Coronary artery (tissue), 2 donors: ENCODE measurements around the gene UNC79.

ENCODE experiments used
- DNase-seq: peaks from one replicate; pipeline ENCODE4 v3.0.0-alpha.2; 2017; ENCODE audit warnings: low spot score
- H3K27ac ChIP-seq, 2 donors: fragments of 200-600 bp; sonication (generic); one replicate each; pipeline ENCODE4 v1.5.1; 2016 to 2019
- H3K4me3 ChIP-seq: fragments of 200-600 bp; sonication (generic); 2 replicates; pipeline ENCODE4 v1.5.1; 2016; ENCODE audit warnings: mild to moderate bottlenecking, moderate library complexity
- TF ChIP-seq, protein P1 (sequence below): fragments of 200-600 bp; sonication (generic); IDR thresholded peaks from one replicate; pipeline ENCODE4 v1.5.1; 2019; ENCODE audit warnings: antibody characterized with exemption

UNC79 gene

DNA sequence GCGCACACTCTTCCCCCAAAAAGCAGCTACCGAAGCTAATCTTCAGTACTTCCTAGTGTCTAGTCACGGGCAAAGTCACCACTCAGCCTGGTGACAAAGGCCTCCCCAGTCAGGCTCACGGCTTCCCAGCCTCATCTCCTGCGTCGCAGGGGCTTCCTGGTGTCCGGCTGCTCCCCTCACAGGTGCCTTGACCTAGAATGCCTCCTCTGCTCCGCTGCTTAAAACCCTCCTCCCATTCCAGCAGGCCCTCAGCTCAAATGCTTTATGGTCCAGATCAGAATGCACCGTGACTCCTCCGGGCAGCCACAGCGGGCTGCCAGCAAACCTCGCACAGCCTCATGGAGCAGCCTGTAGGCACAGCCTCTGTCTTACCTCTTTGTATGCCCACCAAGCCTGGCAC is 304.5 kb downstream of the UNC79 start:
- DNase-seq = no peak
- TF ChIP-seq, protein P1, sequence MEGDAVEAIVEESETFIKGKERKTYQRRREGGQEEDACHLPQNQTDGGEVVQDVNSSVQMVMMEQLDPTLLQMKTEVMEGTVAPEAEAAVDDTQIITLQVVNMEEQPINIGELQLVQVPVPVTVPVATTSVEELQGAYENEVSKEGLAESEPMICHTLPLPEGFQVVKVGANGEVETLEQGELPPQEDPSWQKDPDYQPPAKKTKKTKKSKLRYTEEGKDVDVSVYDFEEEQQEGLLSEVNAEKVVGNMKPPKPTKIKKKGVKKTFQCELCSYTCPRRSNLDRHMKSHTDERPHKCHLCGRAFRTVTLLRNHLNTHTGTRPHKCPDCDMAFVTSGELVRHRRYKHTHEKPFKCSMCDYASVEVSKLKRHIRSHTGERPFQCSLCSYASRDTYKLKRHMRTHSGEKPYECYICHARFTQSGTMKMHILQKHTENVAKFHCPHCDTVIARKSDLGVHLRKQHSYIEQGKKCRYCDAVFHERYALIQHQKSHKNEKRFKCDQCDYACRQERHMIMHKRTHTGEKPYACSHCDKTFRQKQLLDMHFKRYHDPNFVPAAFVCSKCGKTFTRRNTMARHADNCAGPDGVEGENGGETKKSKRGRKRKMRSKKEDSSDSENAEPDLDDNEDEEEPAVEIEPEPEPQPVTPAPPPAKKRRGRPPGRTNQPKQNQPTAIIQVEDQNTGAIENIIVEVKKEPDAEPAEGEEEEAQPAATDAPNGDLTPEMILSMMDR = no peak
- Histone ChIP-seq H3K4me3 (no peak overlapping the region), H3K27ac (no peak overlapping the region)

DNA sequence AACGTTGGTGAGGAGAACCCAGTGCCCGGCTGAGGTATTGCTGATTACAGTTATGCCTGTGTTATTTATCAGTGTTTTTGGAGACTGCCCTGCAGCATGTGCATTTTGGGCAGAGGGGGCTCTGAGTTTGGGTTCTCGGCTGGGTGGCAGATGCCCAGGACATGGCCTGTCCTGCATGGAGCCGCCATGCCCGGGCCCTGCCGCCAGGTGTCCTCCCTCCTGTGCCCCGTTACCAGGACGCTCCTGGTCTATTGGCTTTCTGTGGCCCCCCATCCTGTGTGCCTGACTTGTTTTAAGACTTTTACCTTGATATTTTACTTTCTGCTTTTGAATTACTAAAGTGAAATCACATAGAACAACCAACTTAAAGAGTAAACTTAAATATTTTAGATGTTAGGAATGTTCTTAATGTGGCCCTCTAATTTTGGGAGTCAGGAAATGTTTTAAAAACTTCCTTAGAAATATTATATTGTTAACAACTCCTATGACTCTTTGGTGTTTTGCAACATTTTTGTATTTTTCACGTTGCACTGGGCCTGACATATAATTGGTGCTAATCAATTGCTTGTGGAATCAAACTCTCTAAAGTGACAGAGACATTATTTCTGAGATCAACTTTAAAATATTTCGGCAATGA is 305.8 kb downstream of the UNC79 start:
- TF ChIP-seq, protein P1 = no peak
- no peak overlapping the region for H3K27ac ChIP-seq
- no peak for DNase-seq
- H3K4me3 ChIP-seq = no peak overlapping the region

DNA sequence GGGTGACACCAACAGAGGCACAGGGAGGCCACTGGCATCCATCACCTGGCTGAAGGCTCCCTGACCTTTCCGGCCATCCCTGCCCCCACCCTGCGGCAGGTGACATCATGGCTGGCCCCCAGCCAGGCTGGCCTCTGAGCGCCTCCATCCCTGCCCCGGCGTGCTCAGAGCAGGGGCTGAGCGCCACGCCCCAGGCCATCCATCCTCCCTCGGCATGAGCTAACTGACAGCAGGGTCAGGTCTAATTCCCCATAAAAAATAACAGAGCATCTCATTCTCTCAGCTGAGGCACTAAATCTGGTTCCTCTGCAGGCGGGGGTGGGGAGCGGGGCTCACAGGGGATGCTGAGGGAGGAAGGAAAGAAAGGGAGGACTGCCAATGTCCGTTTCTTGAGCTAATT is 306.9 kb downstream of the UNC79 start:
- Histone ChIP-seq H3K27ac (no peak overlapping the region), H3K4me3 (no peak overlapping the region)
- TF ChIP-seq, protein P1 = no peak
- DNase-seq = no peak

DNA sequence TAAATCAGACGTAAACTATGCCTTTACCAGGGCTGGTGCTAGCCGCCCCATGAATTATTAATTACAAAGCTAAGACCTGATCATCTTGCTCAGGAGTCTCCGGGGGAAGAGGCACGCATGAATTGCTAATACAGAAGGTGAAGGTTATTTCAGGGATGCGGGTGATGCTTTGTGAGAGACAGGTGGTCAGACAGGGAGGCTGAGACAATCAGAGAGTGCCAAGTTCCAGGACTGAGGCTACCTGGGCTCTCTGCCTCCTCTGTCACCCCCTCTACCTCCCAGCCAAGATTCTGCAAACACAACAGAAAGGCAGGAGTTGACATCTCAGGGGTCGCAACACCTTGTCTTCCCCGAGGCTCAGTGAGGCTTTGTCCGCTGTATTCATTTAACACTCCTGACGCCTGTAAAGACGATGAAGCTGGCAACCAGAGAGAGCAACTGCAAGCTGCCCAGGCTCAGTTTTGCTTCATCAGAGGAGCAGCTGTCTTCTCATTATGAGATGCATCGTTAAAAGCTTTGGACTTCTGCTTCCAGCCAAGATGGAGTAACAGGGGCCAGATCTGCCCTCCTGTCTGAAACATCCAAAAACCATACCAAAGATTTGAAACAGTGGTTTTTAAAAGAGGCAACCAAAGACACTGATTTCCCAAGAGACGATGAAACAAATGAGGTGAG is 311.0 kb downstream of the UNC79 start:
- Histone ChIP-seq H3K27ac (no peak overlapping the region), H3K4me3 (no peak overlapping the region)
- TF ChIP-seq, protein P1 = no peak
- DNase-seq = no peak

DNA sequence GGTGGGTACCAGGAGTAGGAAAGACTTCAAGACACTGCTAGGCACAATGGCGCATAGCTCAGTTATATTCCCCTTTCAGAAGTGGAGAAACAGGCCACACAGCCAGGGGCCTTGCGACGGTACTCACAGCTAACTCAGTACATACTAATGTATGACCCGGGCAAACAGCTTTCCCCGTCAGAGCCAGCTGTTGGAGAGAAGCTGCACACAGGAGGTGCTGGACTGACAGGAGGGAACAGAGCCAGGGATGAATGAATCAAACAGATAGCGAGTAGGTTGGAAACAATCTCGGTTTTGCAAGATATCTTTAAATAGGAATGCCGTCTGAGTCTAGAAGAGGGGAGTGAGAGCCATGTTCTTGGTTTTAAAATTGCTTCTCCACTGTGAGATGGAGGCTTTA is 312.0 kb downstream of the UNC79 start:
- Histone ChIP-seq H3K4me3 (no peak overlapping the region), H3K27ac (no peak overlapping the region)
- no peak for DNase-seq
- TF ChIP-seq, protein P1 = no peak

DNA sequence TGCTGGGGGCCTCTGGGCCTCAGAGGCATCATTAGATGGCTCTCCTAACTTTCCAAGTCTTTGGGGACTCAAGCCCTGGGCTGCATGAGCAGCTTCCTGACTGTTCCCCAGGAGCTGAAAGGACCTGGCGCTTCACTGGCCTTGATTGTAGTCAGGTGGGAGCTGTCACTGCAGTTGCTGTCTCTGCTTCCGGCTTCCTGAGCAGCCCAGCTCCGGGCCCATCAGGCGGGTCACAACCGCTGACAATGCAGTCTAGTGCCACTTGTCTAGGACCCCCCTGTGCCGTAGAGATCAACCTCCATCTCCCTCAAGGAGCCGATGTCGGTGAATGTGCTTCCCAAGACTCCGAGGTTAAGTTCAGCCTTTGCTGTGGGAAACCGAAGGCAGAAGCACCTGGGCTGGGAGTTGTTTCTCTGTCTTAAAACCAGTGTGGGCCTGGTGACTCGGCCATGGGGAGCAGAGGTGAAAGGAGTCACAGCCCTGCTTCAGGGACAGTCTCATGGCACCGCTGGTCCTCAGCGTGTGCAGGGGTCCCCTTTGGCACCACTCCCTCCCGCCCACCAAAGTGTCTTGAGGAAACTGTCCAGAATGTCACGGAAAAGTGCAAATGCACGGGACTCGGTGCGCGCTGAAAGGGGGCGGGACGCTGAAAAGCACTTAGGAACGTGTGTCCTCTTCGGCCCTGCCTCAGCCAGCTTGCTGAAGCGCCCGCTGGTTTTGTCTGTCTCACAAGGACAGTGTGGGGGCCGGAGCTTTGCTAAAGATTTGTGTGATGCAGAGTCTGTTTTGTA is 312.7 kb downstream of the UNC79 start:
- Histone ChIP-seq H3K27ac (no peak overlapping the region), H3K4me3 (no peak overlapping the region)
- no peak for DNase-seq
- TF ChIP-seq, protein P1 = no peak
